ENCODE measurements around the gene ERAP2. TPM values are rescaled to one million over a fixed set of nuclear protein-coding genes. Genes with fewer than 3 reads are reported as not detected.
A peak's percentile ranks its signal among the peaks of the same experiment; 100 is the strongest.

Gene ERAP2
- total and polyA plus RNA-seq, 2 of the 13 experiments (the other 11 are each of a cell fraction or from before 2014, with no cell fraction given) = 12.8 to 16.6 TPM

DNA sequence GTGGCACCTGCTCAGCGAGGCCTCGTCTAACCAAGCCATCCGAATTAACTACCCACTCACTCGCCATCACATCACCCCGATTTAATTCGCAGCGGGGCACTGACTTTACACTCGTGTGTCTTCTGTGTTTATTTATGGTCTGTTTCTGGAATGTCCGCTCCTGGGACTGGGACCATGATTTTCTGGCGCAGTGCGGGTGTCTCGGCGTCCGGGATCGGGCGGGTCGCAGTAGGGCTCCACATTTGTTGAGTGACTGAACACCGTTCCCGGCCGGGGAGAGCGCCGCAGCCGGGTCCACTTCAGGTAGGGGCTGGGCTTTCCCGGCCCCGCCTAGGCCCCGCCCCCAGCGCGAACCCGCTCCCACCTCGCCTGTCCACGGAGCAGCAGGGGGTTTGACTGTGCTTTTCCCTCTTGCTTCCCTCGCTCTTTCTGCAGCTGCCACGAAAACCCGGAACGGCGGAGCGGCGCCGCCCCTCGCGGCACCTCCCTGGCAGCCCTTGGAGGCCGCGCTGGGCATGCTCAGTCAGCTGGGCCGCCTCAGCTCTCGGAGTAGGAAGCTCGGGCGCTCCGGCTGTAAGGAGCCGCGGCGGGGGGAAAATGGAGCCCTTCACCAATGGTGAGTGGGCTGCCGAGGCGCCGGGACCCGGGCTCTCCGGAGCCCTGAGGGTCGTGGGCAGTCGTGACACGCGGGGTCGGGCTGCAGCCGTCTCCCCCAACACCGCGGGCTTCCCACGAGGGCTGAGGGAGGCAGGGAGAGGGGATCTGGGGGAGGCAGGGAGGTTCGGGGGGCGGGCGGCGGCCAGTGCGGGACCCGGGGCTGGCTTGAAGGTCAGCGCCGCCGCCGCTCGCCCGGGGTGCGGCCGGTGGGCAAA is 59.5 kb downstream of the ERAP2 start, which contains the start of gene LNPEP (continued):
- no peak for TF ChIP-seq SSRP1 (CRISPR knock-in tag; IDR thresholded peaks at IDR 0.05)
- no peak for TF ChIP-seq ZFP62 (CRISPR knock-in tag; IDR thresholded peaks at IDR 0.05)
- TF ChIP-seq ZNF235 (CRISPR knock-in tag; IDR thresholded peaks at IDR 0.05; ENCODE audit: borderline replicate concordance) = no peak
- peak; percentile 61; the same call in 1 of the 2 replicates for TF ChIP-seq ZNF605 (CRISPR knock-in tag; IDR thresholded peaks at IDR 0.05)
- TF ChIP-seq, protein P1, sequence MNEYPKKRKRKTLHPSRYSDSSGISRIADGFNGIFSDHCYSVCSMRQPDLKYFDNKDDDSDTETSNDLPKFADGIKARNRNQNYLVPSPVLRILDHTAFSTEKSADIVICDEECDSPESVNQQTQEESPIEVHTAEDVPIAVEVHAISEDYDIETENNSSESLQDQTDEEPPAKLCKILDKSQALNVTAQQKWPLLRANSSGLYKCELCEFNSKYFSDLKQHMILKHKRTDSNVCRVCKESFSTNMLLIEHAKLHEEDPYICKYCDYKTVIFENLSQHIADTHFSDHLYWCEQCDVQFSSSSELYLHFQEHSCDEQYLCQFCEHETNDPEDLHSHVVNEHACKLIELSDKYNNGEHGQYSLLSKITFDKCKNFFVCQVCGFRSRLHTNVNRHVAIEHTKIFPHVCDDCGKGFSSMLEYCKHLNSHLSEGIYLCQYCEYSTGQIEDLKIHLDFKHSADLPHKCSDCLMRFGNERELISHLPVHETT (CRISPR knock-in tag; conservative IDR thresholded peaks at IDR 0.05) = peak; percentile 40; the same call in 1 of the 2 replicates
- peak; percentile 65; the same call in 1 of the 2 replicates for TF ChIP-seq ETV5 (CRISPR knock-in tag; IDR thresholded peaks at IDR 0.05; ENCODE audit: borderline replicate concordance)
- no peak for TF ChIP-seq ZFYVE20 (CRISPR knock-in tag; IDR thresholded peaks at IDR 0.05; ENCODE audit: borderline replicate concordance, low read depth)
- TF ChIP-seq MED1 (CRISPR knock-in tag; IDR thresholded peaks at IDR 0.05) = peak; percentile 82
- TF ChIP-seq, protein P2, sequence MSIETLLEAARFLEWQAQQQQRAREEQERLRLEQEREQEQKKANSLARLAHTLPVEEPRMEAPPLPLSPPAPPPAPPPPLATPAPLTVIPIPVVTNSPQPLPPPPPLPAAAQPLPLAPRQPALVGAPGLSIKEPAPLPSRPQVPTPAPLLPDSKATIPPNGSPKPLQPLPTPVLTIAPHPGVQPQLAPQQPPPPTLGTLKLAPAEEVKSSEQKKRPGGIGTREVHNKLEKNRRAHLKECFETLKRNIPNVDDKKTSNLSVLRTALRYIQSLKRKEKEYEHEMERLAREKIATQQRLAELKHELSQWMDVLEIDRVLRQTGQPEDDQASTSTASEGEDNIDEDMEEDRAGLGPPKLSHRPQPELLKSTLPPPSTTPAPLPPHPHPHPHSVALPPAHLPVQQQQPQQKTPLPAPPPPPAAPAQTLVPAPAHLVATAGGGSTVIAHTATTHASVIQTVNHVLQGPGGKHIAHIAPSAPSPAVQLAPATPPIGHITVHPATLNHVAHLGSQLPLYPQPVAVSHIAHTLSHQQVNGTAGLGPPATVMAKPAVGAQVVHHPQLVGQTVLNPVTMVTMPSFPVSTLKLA (IDR thresholded peaks at IDR 0.05) = no peak
- TF ChIP-seq ZNF709 (CRISPR knock-in tag; IDR thresholded peaks at IDR 0.05) = 0 out of 2 replicates have a peak, but pooled peaks have one; percentile 10
- TF ChIP-seq HOXA9 (CRISPR knock-in tag; IDR thresholded peaks at IDR 0.05; ENCODE audit: borderline replicate concordance) = no peak
- TF ChIP-seq, protein P3, sequence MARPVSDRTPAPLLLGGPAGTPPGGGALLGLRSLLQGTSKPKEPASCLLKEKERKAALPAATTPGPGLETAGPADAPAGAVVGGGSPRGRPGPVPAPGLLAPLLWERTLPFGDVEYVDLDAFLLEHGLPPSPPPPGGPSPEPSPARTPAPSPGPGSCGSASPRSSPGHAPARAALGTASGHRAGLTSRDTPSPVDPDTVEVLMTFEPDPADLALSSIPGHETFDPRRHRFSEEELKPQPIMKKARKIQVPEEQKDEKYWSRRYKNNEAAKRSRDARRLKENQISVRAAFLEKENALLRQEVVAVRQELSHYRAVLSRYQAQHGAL (CRISPR knock-in tag; IDR thresholded peaks at IDR 0.05; ENCODE audit: not compliant biosample characterization) = no peak
- no peak for TF ChIP-seq NRL (CRISPR knock-in tag; IDR thresholded peaks at IDR 0.05; ENCODE audit: borderline replicate concordance)
- 0 out of 2 replicates have a peak, but pooled peaks have one; percentile 53 for TF ChIP-seq RNF219 (CRISPR knock-in tag; IDR thresholded peaks at IDR 0.05)
- no peak; the same call in 1 of the 2 replicates for TF ChIP-seq PRMT3 (CRISPR knock-in tag; IDR thresholded peaks at IDR 0.05; ENCODE audit: borderline replicate concordance, low read depth)
- TF ChIP-seq POLR2G (IDR thresholded peaks at IDR 0.05; ENCODE audit: low read depth, low read length) = peak; percentile 78
- peak; percentile 85 for TF ChIP-seq GABPB1 (CRISPR knock-in tag; IDR thresholded peaks at IDR 0.05)
- peak; percentile 94 for TF ChIP-seq PATZ1 (CRISPR knock-in tag; IDR thresholded peaks at IDR 0.05)
- TF ChIP-seq PAF1 (CRISPR knock-in tag; IDR thresholded peaks at IDR 0.05) = no peak
- TF ChIP-seq ZNF225 (CRISPR knock-in tag; IDR thresholded peaks at IDR 0.05) = no peak
- TF ChIP-seq HNRNPH1 (optimal IDR thresholded peaks at IDR 0.05; ENCODE audit: low read depth, low read length) = no peak

Data from HepG2 (cell line).